PC-9 (cell line): ENCODE results near the gene PTPMT1.

ENCODE experiments used
- EZH2 ChIP-seq: fragments of 200-600 bp; sonication (generic); IDR thresholded peaks from 2 replicates; pipeline ENCODE4 v1.8.0; 2017; ENCODE audit warnings: antibody characterized with exemption, low read depth
- TF ChIP-seq, protein P1 (sequence below): fragments of 200-600 bp; sonication (generic); conservative IDR thresholded peaks from 2 replicates; pipeline ENCODE4 v1.6.1; 2017; ENCODE audit warnings: mixed run types, antibody characterized with exemption, mild to moderate bottlenecking, moderate library complexity

DNA sequence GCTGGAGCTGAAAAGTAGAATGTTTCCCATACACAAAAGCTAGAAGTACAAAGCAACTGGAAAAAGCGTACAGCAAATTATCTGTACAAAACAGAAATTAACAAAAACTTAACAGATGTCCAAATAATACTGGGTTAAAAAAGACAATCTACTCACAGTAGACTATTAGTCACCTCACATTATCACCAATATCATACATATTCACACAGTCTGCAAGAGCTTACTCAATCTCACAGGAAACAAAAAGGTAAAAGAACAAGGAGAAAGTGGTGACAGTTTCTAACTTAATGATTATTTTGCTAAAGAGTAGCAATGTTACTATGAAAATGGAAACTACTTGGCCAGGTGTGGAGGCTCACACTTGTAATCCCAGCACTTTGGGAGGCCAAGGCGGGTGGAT lies 24.3 kb upstream of the PTPMT1 start:
- TF ChIP-seq, protein P1, sequence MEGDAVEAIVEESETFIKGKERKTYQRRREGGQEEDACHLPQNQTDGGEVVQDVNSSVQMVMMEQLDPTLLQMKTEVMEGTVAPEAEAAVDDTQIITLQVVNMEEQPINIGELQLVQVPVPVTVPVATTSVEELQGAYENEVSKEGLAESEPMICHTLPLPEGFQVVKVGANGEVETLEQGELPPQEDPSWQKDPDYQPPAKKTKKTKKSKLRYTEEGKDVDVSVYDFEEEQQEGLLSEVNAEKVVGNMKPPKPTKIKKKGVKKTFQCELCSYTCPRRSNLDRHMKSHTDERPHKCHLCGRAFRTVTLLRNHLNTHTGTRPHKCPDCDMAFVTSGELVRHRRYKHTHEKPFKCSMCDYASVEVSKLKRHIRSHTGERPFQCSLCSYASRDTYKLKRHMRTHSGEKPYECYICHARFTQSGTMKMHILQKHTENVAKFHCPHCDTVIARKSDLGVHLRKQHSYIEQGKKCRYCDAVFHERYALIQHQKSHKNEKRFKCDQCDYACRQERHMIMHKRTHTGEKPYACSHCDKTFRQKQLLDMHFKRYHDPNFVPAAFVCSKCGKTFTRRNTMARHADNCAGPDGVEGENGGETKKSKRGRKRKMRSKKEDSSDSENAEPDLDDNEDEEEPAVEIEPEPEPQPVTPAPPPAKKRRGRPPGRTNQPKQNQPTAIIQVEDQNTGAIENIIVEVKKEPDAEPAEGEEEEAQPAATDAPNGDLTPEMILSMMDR = no peak
- no peak for TF ChIP-seq EZH2
